HepG2 (cell line): ENCODE data around the gene SKI. TPM values are rescaled to one million over a fixed set of nuclear protein-coding genes. Genes with fewer than 3 reads are reported as not detected.

Experiments used
- ATAC-seq: fragments of 200-7000 bp; cut with Tn5 transposase; 3 replicates; pipeline ENCODE4 v1.9.1; 2020; ENCODE audit warnings: mild to moderate bottlenecking, moderate library complexity
- BruUV-seq: library from RNA; stranded (reverse); fragments of 400-500 nt; replicated peaks from 2 replicates; lab custom pipeline; 2021; lab: Mats Ljungman, UMichigan
- CTCF ChIA-PET: fragments of 300-600 bp; formaldehyde crosslinking; extraction: SDS; loops from one replicate; lab custom pipeline; 2021; ENCODE audit warnings: low total read pairs, inconsistent platforms, low intra/inter-chr PET ratio; lab: Yijun Ruan, JAX
- POLR2A ChIA-PET: fragments of 350-600 bp; sonication (Branson Sonifier 250); formaldehyde crosslinking; loops from one replicate; lab custom pipeline; 2020; ENCODE audit warnings: antibody characterized with exemption, inconsistent platforms; lab: Yijun Ruan, JAX
- DNase-seq: peaks from one replicate; pipeline ENCODE4 v3.0.0-alpha.2; 2015; ENCODE audit warnings: low spot score
- FAIRE-seq: peaks from 3 replicates; lab custom pipeline; 2011; peaks lifted over from hg19 to GRCh38; lab: Jason Lieb, UNC
- H2AFZ ChIP-seq: one replicate; pipeline ENCODE4 v1.6.1; 2011; ENCODE audit warnings: low read length, inconsistent platforms
- H3K27ac ChIP-seq: fragments of 300-600 bp; 3 replicates; pipeline ENCODE4 v1.8.0; 2011; ENCODE audit warnings: mixed run types, mild to moderate bottlenecking, mixed read lengths, low read length, inconsistent platforms; ENCODE audit not compliant: insufficient read depth; ENCODE audit errors: extremely low read length
- H3K27me3 ChIP-seq, 2 experiments: fragments of 200-600 bp in 1 of 2; 2 replicates in 1 of 2; 3 replicates in 1 of 2; pipeline versions ENCODE4 v1.6.0 to v1.8.0; 2011; ENCODE audit warnings: low read length in 2 of 2, mild to moderate bottlenecking in 2 of 2, moderate library complexity in 2 of 2, inconsistent platforms in 1 of 2; ENCODE audit not compliant: insufficient read depth in 2 of 2, control insufficient read depth in 1 of 2
- H3K36me3 ChIP-seq, 2 experiments: fragments of 200-600 bp in 1 of 2; replicated peaks in 1 of 2; 2 replicates in 1 of 2; 3 replicates in 1 of 2; pipeline versions ENCODE4 v1.5.1 to v1.8.0; 2011; ENCODE audit warnings: low read length in 2 of 2, inconsistent platforms in 1 of 2; ENCODE audit not compliant: insufficient read depth in 2 of 2, control insufficient read depth in 1 of 2
- H3K4me1 ChIP-seq: 2 replicates; pipeline ENCODE4 v1.5.1; 2012; ENCODE audit warnings: low read length, inconsistent platforms; ENCODE audit not compliant: insufficient read depth
- H3K4me2 ChIP-seq: 2 replicates; pipeline ENCODE4 v1.6.0; 2011; ENCODE audit warnings: low read depth, low read length, inconsistent platforms
- H3K4me3 ChIP-seq, 3 experiments: fragments of 200-600 bp in 1 of 3; sonication (generic), shearing (Covaris generic) in 1 of 3; replicated peaks in 1 of 3; 2 replicates each; pipeline ENCODE4 v1.5.1; 2011 to 2016; ENCODE audit warnings: low read length in 3 of 3, inconsistent platforms in 2 of 3, low read depth in 2 of 3, mild to moderate bottlenecking in 2 of 3, control low read depth in 1 of 3, mixed read lengths in 1 of 3; ENCODE audit not compliant: insufficient read depth in 1 of 3
- H3K79me2 ChIP-seq: one replicate; pipeline ENCODE4 v1.6.1; 2011; ENCODE audit warnings: low read length, inconsistent platforms; ENCODE audit not compliant: insufficient read depth
- H3K9ac ChIP-seq: 2 replicates; pipeline ENCODE4 v1.6.0; 2011; ENCODE audit warnings: mild to moderate bottlenecking, low read depth, low read length, inconsistent platforms; ENCODE audit not compliant: insufficient read depth
- H3K9me3 ChIP-seq: 2 replicates; pipeline ENCODE4 v1.5.1; 2012; ENCODE audit warnings: mild to moderate bottlenecking, low read length
- H4K20me1 ChIP-seq: 2 replicates; pipeline ENCODE4 v1.6.0; 2011; ENCODE audit warnings: inconsistent platforms, mild to moderate bottlenecking, low read length, moderate library complexity; ENCODE audit not compliant: insufficient read depth
- ATM ChIP-seq: fragments of 450-650 bp; IDR thresholded peaks from 2 replicates; pipeline ENCODE4 v1.7.1; 2017; ENCODE audit warnings: mild to moderate bottlenecking, borderline replicate concordance
- FOXM1 ChIP-seq: sonication (generic); formaldehyde crosslinking; IDR thresholded peaks from 2 replicates; pipeline ENCODE4 v1.5.0; 2020; ENCODE audit warnings: missing genetic modification reagents
- RAD21 ChIP-seq: fragments of 450-650 bp; formaldehyde crosslinking; IDR thresholded peaks from 2 replicates; pipeline ENCODE4 v1.5.0; 2020; ENCODE audit warnings: mild to moderate bottlenecking
- ZNF20 ChIP-seq: sonication (generic); formaldehyde crosslinking; IDR thresholded peaks from 2 replicates; pipeline ENCODE4 v1.4.0; 2020; ENCODE audit warnings: mild to moderate bottlenecking, moderate library complexity, missing genetic modification reagents
- ZNF333 ChIP-seq: sonication (generic); formaldehyde crosslinking; IDR thresholded peaks from 2 replicates; pipeline ENCODE4 v1.4.0; 2020; ENCODE audit warnings: mild to moderate bottlenecking, missing genetic modification reagents, borderline replicate concordance
- ZNF598 ChIP-seq: sonication (generic); formaldehyde crosslinking; IDR thresholded peaks from 2 replicates; pipeline ENCODE4 v1.5.1; 2020; ENCODE audit warnings: mild to moderate bottlenecking, missing genetic modification reagents, borderline replicate concordance
- WGBS: methylation state at CpG from one replicate; pipeline ENCODE4 v1.1.6; 2017; ENCODE audit warnings: low lambda C conversion rate; 5-methylcytosine and 5-hydroxymethylcytosine counted together
- in situ Hi-C: cut with HindIII; loops from 2 replicates; pipeline ENCODE4 v1.10.0; 2017; ENCODE audit warnings: low pct_unique_long_range_greater_than_20kb; ENCODE audit not compliant: extremely low pct_ligation_motif_present
- intact Hi-C: fragments of 100-400 bp; cut with micrococcal nuclease; formaldehyde crosslinking; loops from one replicate; pipeline ENCODE4 v1.10.0; 2022; ENCODE audit not compliant: unreplicated experiment
- polyA plus RNA-seq, 8 experiments: library from polyadenylated mRNA; depleted of rRNA in 3 of 8; stranded (reverse) in 7 of 8; unstranded in 1 of 8; fragments of >200 nt; fragmentation: Illumina TruSeq in 4 of 8; extraction: Trizol in 4 of 8; gene quantifications; 2 replicates each; pipeline versions ENCODE4 v1.2.1 to v1.2.3, GENCODE V29; 2011 to 2016; ENCODE audit warnings: low read depth in 4 of 8, missing spikeins in 1 of 8, mixed read lengths in 1 of 8; ENCODE audit not compliant: insufficient read depth in 1 of 8
- total RNA-seq, 5 experiments: library from RNA; depleted of rRNA; stranded (reverse); fragments of >200 nt; fragmentation: Illumina TruSeq; extraction: Trizol; gene quantifications; 2 replicates each; pipeline ENCODE4 v1.2.3, GENCODE V29; 2016; ENCODE audit warnings: low read depth in 1 of 5
- TF ChIP-seq, protein P1 (sequence below): sonication (generic); formaldehyde crosslinking; conservative IDR thresholded peaks from 2 replicates; pipeline ENCODE4 v1.8.0; 2022; ENCODE audit warnings: mild to moderate bottlenecking, moderate library complexity, missing genetic modification reagents

SKI gene
- total and polyA plus RNA-seq, 2 of the 13 experiments (the other 11 are each of a cell fraction or from before 2014, with no cell fraction given), result 4.7 to 6.9 TPM

DNA sequence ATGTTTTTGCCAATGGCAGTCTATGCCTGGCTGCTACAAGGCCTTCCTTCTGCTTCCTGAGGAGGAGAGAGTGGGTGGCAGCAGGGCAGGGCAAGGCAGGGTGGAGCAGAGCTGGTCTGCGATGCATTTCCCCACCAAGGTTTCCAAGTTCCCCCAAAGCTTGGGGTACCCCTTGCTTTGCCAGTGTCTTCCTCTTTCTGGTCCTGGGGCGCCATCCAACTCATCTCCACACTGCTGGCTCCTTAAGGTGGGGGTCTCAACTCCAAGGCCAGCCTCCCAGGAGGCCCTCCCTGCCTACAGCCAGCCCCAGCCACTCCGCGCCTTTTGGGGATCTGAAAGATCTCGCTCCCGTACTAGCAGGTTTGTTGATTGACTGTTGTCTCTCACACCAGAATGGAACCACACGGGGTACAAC, 3.9 kb upstream of the SKI start:
- Histone ChIP-seq H3K27me3 (no peaks in the 10 kb centered on the region; a peak in 2 of 5 replicates), H4K20me1 (peaks cover 4% of the 10 kb centered on the region), H3K36me3 (no peaks in the 10 kb centered on the region), H3K27ac (no peak overlapping the region), H3K9ac (no peak overlapping the region), H2AFZ (no peak overlapping the region), H3K4me1 (peaks cover 46% of the 10 kb centered on the region), H3K4me2 (no peak overlapping the region), H3K9me3 (no peaks in the 10 kb centered on the region)
- BruUV-seq, result no TSS peak
- intact Hi-C loops, result no loop called here
- ATAC-seq, result no peak
- 78% methylated on average over 7 of the region's 7 CpGs for WGBS
- POLR2A ChIA-PET, result interaction anchor here (1.0 kb wide), 2 partner anchors 10 to 17 kb away, joined by 3 read pairs; no protein-coding TSS in a partner anchor
- TF ChIP-seq FOXM1 (CRISPR knock-in tag), result no peak
- no peak for TF ChIP-seq ZNF333
- no peak for TF ChIP-seq RAD21 (CRISPR knock-in tag)
- no peak for TF ChIP-seq ATM
- TF ChIP-seq, protein P1, sequence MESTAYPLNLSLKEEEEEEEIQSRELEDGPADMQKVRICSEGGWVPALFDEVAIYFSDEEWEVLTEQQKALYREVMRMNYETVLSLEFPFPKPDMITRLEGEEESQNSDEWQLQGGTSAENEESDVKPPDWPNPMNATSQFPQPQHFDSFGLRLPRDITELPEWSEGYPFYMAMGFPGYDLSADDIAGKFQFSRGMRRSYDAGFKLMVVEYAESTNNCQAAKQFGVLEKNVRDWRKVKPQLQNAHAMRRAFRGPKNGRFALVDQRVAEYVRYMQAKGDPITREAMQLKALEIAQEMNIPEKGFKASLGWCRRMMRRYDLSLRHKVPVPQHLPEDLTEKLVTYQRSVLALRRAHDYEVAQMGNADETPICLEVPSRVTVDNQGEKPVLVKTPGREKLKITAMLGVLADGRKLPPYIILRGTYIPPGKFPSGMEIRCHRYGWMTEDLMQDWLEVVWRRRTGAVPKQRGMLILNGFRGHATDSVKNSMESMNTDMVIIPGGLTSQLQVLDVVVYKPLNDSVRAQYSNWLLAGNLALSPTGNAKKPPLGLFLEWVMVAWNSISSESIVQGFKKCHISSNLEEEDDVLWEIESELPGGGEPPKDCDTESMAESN (CRISPR knock-in tag), result no peak
- TF ChIP-seq ZNF20 (CRISPR knock-in tag), result no peak
- TF ChIP-seq ZNF598 (CRISPR knock-in tag), result no peak
- TF ChIP-seq, all 625 proteins: peak for 0
- no peak for DNase-seq
- Histone ChIP-seq H3K4me3 (no peak overlapping the region), H3K79me2 (peaks cover 6% of the 10 kb centered on the region)
- FAIRE-seq, result no peak
- CTCF ChIA-PET, result no interaction called here
- in situ Hi-C loops, result no loop called here
